NCI-H2107 treated with DMSO at 0.1 percent for 48 hours (cell line): ENCODE measurements around the gene ID2.

ENCODE experiments used
- DNase-seq: peaks from one replicate; lab custom pipeline; 2025; ENCODE audit not compliant: unreplicated experiment; lab: John Stamatoyannopoulos, UW

ID2 gene

DNA sequence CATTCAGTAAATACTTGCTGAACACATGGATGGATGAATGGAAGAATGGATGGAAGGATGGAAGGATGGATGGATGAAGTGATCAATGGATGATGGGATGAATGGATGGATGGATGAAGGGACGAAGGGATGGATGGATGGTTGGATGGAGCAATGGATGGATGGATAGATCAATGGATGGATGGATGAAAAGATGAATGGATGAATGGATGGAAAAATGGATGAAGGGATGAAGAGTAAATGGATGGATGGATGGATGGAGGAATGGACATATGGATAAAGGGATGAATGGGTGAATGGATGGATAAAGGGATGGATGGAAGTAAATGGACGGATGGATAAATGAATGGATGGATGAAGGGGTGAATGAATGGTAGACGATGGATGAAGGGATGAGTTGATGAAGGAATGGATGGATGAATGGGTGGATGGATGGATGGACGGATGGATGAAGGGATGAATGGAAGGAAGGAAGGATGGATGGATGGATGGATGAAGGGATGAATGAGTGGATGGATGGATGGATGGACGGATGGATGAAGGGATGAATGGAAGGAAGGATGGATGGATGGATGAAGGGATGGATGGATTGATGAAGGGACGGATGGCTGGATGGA lies 13.9 kb upstream of the ID2 start:
- DNase-seq: no peak

DNA sequence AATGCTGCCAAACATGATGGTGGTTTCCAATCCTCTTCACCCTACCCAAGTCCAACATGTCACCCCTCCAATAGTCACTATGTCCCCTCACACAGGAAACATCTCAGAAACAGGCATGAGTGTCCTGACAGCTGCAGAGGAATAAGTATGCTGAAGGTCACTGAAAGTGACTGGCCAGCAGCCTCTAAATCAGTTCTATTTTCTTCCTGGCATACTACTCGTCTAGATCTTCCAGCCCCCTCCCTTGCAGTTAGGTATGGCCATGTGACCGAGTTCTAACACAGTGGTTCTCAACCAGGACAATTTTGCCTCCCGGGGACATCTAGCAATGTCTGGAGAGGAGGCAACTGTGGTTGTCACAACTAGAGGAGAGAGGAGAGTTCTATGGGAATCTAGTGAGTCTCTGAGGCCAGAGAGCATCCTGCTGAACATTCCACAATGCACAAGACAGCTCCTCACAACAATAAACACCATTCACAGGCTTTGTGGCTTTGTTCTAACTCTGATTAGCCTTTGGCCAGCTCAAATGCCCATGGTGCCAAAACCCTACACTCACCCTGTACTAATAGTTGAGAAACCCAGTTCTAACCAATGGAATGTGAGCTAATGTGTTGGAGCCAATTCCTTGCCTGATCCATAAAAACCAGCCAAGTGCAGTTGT lies 12.6 kb upstream of the ID2 start:
- DNase-seq: no peak

GRCh38 chr2:8670580-8670979 lies 11.3 kb upstream of the ID2 start:
- no peak for DNase-seq

- no peak for DNase-seq
Measured at GRCh38 chr2:8671176-8671575, 10.7 kb upstream of the ID2 start.

DNA sequence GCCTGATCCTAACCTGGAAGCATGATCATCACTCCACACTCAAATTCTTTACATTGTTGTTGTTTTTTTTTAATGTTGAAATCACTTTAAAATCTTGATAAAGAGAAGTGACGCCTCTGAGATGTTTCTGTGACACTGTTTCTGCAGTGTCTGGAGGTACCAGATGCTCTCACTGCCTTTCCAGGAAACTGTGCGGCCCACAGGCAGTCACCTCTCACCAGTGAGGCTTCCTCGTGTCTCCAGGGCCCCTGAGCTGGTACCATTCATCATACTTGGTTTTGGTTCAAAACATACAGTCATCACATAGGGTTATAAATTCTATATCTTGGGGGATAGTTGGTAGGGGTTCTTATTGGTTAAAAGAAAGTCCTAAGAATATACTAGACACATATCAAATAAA lies 10.1 kb upstream of the ID2 start:
- no peak for DNase-seq

GRCh38 chr2:8672940-8673339 lies 8.9 kb upstream of the ID2 start:
- DNase-seq: no peak

- DNase-seq: no peak
Measured at GRCh38 chr2:8673381-8673780, 8.5 kb upstream of the ID2 start.

GRCh38 chr2:8674420-8675009 lies 7.3 kb upstream of the ID2 start:
- DNase-seq: no peak

DNA sequence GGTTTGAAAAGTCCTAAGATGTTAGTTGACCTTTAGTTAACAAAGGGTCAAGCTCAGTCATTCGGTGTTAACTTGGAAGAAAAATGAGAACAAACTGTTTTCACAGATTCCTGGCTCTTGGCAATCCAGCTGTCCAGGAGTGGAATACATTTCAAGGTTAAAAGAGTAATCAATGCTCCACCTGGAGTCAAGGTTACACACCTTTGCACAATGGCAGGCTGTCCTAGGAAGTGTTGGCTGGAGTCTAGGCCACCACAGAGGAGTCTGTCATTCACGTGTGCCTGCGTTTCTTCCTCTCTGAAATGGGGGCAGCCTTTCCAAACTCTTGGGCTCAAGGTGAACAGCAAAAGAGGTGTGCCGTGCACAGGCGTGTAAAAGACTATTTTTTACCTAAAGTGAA lies 6.3 kb upstream of the ID2 start:
- DNase-seq: no peak

DNA sequence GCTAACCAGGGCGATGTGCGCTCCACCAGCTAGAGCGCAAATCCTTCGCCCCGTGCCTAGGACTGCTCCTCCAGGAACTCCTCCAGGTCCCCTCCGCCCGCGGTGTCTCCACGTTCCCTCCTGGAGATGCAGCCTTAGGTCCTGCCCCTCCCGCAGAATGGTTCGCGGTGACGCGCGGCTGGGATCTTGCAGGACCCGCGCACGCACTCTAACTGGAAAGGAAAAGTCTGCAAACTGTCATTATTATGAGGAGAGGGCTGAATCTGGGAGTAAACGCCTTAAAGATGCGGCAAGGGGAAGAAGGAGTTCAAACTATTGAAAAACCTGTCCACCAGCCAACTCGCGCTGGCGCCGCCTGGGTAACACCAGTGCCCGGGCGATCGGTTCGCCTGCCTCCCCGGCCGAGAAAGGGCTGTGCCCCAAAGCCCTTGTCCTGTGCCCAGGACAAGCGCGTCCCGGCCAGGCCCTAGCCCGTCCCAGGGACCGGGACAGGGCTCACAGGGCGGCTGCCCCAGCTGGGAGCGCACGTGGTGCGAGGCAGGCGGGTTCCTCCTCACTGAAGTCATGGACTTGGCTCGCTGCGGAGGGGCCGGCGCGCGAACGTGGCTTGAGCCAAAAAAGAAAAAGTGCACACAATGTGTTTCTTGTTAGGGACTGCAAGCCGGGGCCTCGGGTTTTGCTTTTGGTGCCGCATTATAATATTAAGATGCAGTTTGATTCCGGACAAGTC lies 5.5 kb upstream of the ID2 start:
- no peak for DNase-seq

DNA sequence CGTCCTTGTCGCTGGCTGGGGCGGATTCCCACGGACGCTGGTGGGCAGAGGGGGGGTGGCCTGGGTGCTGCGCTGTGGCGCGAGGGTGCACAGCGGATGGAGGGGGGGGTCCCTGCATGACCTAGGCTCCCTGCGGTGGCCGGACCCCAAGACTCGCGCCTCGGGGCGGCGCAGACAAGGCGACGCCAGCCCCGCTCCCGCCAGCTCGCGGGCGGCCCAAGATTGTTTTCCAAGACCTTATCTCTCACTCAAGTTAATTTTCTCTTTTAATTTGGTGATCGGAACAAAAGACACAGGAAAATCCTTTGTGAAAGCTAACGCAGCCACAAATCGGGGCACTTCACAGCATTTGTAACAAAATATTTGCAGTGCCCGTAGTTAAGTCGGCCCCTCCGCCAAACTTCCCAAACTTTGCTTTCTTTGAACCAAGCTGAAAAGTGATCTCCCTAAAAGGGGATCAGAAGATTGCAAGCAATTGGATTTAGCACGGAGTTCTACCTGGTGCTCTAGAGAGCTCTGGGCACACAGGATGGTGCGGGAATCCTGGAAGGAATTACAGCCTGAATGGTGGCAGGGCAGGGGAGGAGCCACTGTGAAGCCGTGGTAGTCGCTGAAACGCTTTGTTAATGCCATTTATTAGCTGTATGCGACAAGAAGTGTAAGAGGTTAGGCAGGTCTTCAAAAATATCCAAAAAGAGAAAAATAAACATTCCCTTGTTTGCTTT lies 4.8 kb upstream of the ID2 start:
- no peak for DNase-seq

DNA sequence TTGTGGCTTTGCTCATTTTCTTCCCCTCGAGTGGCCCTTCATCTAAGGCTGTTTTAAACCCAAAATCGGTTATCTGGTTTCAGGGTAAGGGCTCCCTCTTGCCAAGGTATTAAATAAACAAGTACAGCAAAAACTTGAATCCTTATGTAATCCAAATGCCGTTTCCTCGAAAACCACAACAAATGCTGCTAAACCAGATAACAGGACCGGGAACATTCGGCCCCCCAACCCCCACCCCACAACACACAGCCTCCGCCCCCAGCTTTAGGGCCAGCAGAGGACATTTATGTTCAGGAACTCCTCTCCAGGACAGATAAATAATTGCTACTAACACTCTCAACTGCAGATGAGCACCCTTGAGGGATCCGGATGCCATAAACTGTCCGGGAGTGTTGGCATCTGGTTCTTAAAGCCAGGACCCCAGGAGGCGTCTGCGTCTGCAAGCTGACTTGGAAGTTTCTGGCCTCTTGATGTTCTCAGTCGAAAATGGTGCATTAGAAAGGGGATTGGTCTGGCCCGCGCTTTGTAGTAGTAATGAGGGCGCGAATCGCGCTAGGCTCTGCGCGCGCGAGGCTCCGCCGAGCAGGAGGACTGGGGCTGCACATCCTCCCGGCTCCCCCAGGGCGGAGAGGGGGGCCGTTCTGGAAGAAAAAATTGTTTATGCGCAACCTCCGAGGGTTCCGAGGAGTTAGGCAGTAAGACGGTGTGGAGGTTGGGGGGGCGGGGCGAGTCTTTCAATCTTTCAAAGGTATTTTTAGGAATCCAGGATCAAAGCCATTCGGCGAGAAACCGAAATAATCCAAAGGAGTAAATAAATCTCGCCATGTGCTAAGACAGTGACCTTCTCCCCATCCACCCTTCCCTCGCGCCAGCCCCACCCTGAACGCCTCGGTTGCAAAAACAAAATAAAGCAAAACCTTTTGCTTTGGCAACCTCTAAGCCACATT lies 3.9 kb upstream of the ID2 start:
- DNase-seq: peak; percentile 55

- peak; percentile 77 for DNase-seq
Measured at GRCh38 chr2:8678731-8679566, 2.9 kb upstream of the ID2 start.

DNA sequence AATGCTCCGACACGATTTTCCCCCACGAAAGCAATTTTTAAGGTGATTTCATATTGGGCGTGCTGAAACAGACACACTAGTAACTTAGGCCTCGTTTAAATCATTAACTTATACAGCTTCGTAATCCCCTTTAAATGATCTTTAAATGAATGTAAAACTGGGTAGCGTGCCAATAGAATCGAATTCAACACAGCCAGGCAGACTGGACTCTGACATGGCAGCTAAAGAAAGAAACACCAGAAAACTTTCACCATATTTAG lies 2.4 kb upstream of the ID2 start:
- DNase-seq: no peak

- peak; percentile 47 for DNase-seq
Measured at GRCh38 chr2:8679827-8680731, 1.8 kb upstream of the ID2 start.

- DNase-seq: peak; percentile 69
Measured at GRCh38 chr2:8680822-8681760, 765 bp upstream of the ID2 start.
